Activated CD8-positive, alpha-beta memory T cell treated with anti-CD3 and anti-CD28 coated beads for 48 hours (primary cell): ENCODE measurements around the gene COL6A5.
"Not testable (repeated sequence)": the region's sequence is repeated elsewhere in the genome, so short reads cannot be mapped to it uniquely, and the experiment has no call there.

ENCODE experiments used
- DNase-seq, 3 experiments: peaks; one replicate each; pipeline ENCODE4 v3.0.0-alpha.2; 2020; ENCODE audit warnings: low read depth in 2 of 3, low spot score in 2 of 3

COL6A5 gene

GRCh38 chr3:130345487-130346079 is at the start of gene COL6A5:
COL6A5 (plus strand) TSS chr3:130345672; CDS start chr3:130373639, 27,967 bp downstream.
- DNase-seq, result no peak

DNA sequence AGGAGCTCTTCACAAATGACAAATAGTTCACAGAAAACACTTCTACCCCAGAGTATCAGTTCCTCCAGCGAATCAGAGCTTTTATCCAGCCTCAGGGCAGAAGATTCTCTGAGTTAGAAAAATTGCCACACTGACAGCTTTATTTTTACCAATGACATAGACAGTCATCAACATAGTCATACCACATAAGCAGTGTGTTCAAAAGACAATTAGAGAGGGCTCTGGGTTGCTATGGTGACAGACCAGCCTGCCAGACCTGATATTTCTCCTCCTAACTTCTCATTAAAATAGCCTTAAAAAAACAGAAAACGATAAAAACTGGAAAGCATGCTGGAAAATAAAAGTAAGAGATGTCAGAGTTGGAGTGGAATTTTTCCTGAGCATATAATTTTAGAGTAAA is 45.9 kb upstream of the COL6A5 start:
- DNase-seq, result no peak

- no peak for DNase-seq
Measured at GRCh38 chr3:130300888-130301287, 44.6 kb upstream of the COL6A5 start.

DNA sequence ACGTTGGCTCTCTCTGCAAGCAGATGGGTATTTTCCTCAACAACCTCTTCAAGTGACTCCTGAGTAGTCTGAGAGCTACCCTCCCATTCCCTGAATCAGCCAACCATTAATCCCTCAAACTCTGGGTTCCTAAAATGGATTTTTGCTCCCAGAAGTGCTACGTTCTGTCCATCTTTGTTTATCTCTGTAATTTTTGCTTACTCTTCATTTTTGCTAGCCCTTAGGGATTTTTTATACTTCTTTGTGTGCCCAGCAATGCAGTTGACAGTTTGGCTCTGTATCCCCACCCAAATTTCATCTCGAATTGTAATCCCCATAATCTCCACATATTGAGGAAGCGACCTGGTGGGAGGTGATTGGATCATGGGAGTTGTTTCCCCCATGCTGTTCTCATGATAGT is 35.4 kb upstream of the COL6A5 start:
- DNase-seq, result no peak

GRCh38 chr3:130312374-130312773 is 33.1 kb upstream of the COL6A5 start:
- DNase-seq, result no peak

GRCh38 chr3:130316169-130316568 is 29.3 kb upstream of the COL6A5 start:
- DNase-seq, result no peak

DNA sequence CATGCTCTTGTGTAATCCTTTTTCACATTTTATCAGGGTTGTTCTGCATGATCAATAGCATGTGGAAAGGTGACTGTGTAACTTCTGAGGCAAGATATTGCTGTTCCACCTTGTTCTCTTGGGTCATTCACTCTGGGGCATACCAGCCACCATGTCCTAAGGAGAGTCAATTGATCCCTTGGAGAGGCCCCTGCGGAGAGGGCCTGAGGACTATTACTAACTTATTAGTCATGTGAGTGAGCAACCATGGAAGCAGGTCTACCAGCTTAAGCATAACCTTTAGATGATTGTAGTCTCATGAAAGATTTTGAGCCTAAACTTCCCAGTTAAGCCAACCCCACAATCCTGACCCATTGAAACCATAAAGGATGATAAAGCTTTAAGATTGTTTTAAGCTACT is 22.0 kb upstream of the COL6A5 start:
- DNase-seq, result no peak

- no peak for DNase-seq
Measured at GRCh38 chr3:130340766-130341165, 4.7 kb upstream of the COL6A5 start.

- DNase-seq, result no peak
Measured at GRCh38 chr3:130341388-130341787, 4.1 kb upstream of the COL6A5 start.

DNA sequence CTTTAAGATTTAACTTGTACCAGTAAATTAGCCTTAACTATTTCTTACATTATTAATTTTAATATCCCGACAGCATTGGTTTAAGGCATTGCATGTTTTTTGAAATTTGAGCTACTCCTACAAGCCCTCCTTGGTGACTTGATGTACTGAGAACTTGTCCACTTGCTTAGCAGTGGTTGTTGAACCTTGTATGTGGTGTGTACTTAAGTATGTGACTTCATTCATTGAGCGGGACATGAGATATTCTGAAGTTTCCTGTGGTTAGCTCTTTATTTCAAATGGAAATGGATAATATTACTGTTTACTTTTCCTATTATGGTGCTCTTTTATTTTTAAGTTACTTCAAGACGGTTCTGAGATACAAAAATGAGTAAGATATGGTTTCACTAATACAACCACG is 3.6 kb upstream of the COL6A5 start:
- no peak for DNase-seq

DNA sequence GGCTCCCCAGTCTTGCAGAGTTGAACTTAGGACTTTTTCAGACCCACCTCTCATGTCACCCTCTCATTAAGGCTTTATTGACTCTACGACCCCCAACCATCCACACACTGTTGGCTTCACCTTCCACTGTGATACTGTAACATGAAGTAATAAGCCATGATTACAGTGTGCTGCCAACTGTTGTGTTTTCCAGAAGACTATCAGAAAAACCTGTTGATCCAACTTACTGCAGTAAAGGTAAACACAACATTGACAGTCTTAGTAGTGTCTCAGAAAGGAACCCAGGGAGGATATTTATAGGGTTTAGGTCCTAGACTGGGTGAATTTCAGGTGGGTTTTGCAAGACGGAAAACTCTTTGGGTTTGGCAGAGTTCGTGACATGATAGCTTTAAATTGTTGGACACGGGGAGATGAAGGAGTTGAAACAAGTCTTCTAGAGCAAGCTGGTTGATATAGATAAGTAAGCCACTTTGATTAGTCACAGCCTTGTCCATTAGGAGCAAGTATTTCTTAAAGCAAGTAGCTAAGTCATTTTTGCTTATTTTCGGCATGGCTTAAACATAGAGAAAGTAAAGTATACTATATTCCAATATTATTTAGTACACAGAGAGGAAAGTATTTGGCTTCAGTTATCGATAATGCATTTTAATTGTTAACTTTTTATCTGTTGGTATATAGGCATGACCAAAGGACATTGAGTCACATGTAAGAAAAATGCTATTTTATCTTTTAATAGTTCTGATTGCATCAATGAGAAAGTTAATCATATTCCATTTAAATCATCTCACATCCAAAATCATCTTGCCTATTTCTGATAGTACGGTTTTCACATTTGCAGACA is 2.4 kb upstream of the COL6A5 start:
- no peak for DNase-seq

GRCh38 chr3:130348258-130348657 is 2.8 kb downstream of the COL6A5 start:
- not testable (repeated sequence) for DNase-seq

GRCh38 chr3:130354430-130354829 is 9.0 kb downstream of the COL6A5 start:
- no peak for DNase-seq

- no peak for DNase-seq
Measured at GRCh38 chr3:130374033-130374432, 28.6 kb downstream of the COL6A5 start.

- no peak for DNase-seq
Measured at GRCh38 chr3:130374908-130375307, 29.4 kb downstream of the COL6A5 start.

- DNase-seq, result no peak
Measured at GRCh38 chr3:130377960-130378676, 32.6 kb downstream of the COL6A5 start.

- no peak for DNase-seq
Measured at GRCh38 chr3:130378677-130379191, 33.3 kb downstream of the COL6A5 start.

DNA sequence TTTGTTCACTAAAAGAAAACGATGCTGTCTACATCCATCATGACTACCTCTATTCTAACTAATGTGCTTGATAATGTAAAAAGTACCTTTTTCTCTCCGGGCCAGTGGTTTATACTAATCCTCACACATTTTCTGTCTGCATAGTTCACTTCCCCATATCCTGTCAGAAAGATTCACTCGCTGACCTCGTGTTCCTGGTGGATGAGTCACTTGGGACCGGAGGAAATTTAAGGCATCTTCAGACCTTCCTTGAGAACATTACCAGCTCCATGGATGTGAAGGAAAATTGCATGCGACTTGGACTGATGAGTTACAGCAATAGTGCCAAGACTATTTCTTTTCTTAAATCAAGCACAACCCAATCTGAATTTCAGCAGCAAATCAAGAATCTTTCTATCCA is 33.8 kb downstream of the COL6A5 start:
- no peak for DNase-seq

- DNase-seq, result no peak
Measured at GRCh38 chr3:130380398-130380797, 34.9 kb downstream of the COL6A5 start.

- no peak for DNase-seq
Measured at GRCh38 chr3:130383424-130383823, 38.0 kb downstream of the COL6A5 start.

- no peak for DNase-seq
Measured at GRCh38 chr3:130384476-130385025, 39.1 kb downstream of the COL6A5 start.
